ENCODE data around the gene RPL4.

RPL4 gene

GRCh38 chr15:66491846-66492245 lies 12.8 kb downstream of the RPL4 start:
- DNase-seq: no peak
- peaks cover 4% of the 10 kb centered on the region; the same call in 1 of the 2 replicates for H3F3A ChIP-seq (ENCODE audit: insufficient read depth, low read length)
- no peaks in the 10 kb centered on the region for H3K4me1 ChIP-seq (ENCODE audit: low read length)
- peaks cover 33% of the 10 kb centered on the region for H3K79me2 ChIP-seq (ENCODE audit: low read length)
- no peak overlapping the region for H3K27ac ChIP-seq (ENCODE audit: low read length)
- H3K27me3 ChIP-seq (replicated peaks; ENCODE audit: insufficient read depth, low read length): no peaks in the 10 kb centered on the region
- no peaks in the 10 kb centered on the region for H3K9me2 ChIP-seq (replicated peaks; ENCODE audit: insufficient read depth, low read length)
- no peak overlapping the region for H3K9ac ChIP-seq (ENCODE audit: low read length)
- H3K36me3 ChIP-seq (replicated peaks; ENCODE audit: insufficient read depth, low read length): no peaks in the 10 kb centered on the region; the same call in 1 of the 2 replicates
- no peak overlapping the region for H3K4me2 ChIP-seq (ENCODE audit: low read depth, low read length)
- H3K9me3 ChIP-seq (replicated peaks; ENCODE audit: insufficient read depth, low read length): no peaks in the 10 kb centered on the region
- H3K4me3 ChIP-seq (ENCODE audit: low read length): no peak overlapping the region
- H4K20me1 ChIP-seq (ENCODE audit: insufficient read depth, low read length): no peaks in the 10 kb centered on the region; the same call in 1 of the 2 replicates
- TF ChIP-seq CTCF (IDR thresholded peaks at IDR 0.05; ENCODE audit: low read length) (no peak), EZH2 (optimal IDR thresholded peaks at IDR 0.05; ENCODE audit: low read depth, low read length) (no peak)
- H2AFZ ChIP-seq (ENCODE audit: low read length): no peak overlapping the region

GRCh38 chr15:66489179-66489791 lies 15.4 kb downstream of the RPL4 start:
- no peaks in the 10 kb centered on the region for H3K9me3 ChIP-seq (replicated peaks; ENCODE audit: insufficient read depth, low read length)
- no peak overlapping the region for H2AFZ ChIP-seq (ENCODE audit: low read length)
- no peaks in the 10 kb centered on the region; the same call in 1 of the 2 replicates for H4K20me1 ChIP-seq (ENCODE audit: insufficient read depth, low read length)
- TF ChIP-seq EZH2phosphoT487 (IDR thresholded peaks at IDR 0.05; ENCODE audit: low read length) (no peak), CTCF (IDR thresholded peaks at IDR 0.05; ENCODE audit: low read length) (no peak), EZH2 (optimal IDR thresholded peaks at IDR 0.05; ENCODE audit: low read depth, low read length) (no peak)
- H3F3A ChIP-seq (ENCODE audit: insufficient read depth, low read length): no peaks in the 10 kb centered on the region
- H3K4me3 ChIP-seq (ENCODE audit: low read length): no peak overlapping the region
- H3K27ac ChIP-seq (ENCODE audit: low read length): no peak overlapping the region
- H3K79me2 ChIP-seq (ENCODE audit: low read length): peaks cover 8% of the 10 kb centered on the region
- DNase-seq: no peak
- H3K36me3 ChIP-seq (replicated peaks; ENCODE audit: insufficient read depth, low read length): no peaks in the 10 kb centered on the region; the same call in 1 of the 2 replicates
- H3K4me2 ChIP-seq (ENCODE audit: low read depth, low read length): no peak overlapping the region
- H3K27me3 ChIP-seq (replicated peaks; ENCODE audit: insufficient read depth, low read length): no peaks in the 10 kb centered on the region
- H3K4me1 ChIP-seq (ENCODE audit: low read length): no peaks in the 10 kb centered on the region
- H3K9me2 ChIP-seq (replicated peaks; ENCODE audit: insufficient read depth, low read length): no peaks in the 10 kb centered on the region
- H3K9ac ChIP-seq (ENCODE audit: low read length): no peak overlapping the region

GRCh38 chr15:66488525-66488924 lies 16.1 kb downstream of the RPL4 start:
- Histone ChIP-seq H3K4me1 (ENCODE audit: low read length) (no peaks in the 10 kb centered on the region), H3K36me3 (replicated peaks; ENCODE audit: insufficient read depth, low read length) (no peaks in the 10 kb centered on the region; the same call in 1 of the 2 replicates), H3K79me2 (ENCODE audit: low read length) (no peaks in the 10 kb centered on the region), H3K27me3 (replicated peaks; ENCODE audit: insufficient read depth, low read length) (no peaks in the 10 kb centered on the region), H3K4me2 (ENCODE audit: low read depth, low read length) (no peak overlapping the region), H3K9me2 (replicated peaks; ENCODE audit: insufficient read depth, low read length) (no peaks in the 10 kb centered on the region), H3K9ac (ENCODE audit: low read length) (no peak overlapping the region), H2AFZ (ENCODE audit: low read length) (no peak overlapping the region), H3K4me3 (ENCODE audit: low read length) (no peak overlapping the region), H3K27ac (ENCODE audit: low read length) (no peak overlapping the region), H4K20me1 (ENCODE audit: insufficient read depth, low read length) (no peaks in the 10 kb centered on the region; the same call in 1 of the 2 replicates), H3K9me3 (replicated peaks; ENCODE audit: insufficient read depth, low read length) (no peaks in the 10 kb centered on the region), H3F3A (ENCODE audit: insufficient read depth, low read length) (no peaks in the 10 kb centered on the region)
- TF ChIP-seq EZH2phosphoT487 (IDR thresholded peaks at IDR 0.05; ENCODE audit: low read length): no peak
- no peak for TF ChIP-seq CTCF (IDR thresholded peaks at IDR 0.05; ENCODE audit: low read length)
- no peak for TF ChIP-seq EZH2 (optimal IDR thresholded peaks at IDR 0.05; ENCODE audit: low read depth, low read length)
- no peak for DNase-seq

Measured in MM.1S (cell line).